HG03196 (cell line): Measurements from ENCODE around the gene NPTX1.

Experiments
- ATAC-seq: cut with Tn5 transposase; IDR thresholded peaks from one replicate; pipeline ENCODE4 v1.9.1; 2021; ENCODE audit not compliant: unreplicated experiment

Gene NPTX1

GRCh38 chr17:80446645-80447405, 29.6 kb downstream of the NPTX1 start:
- no peak for ATAC-seq

- no peak for ATAC-seq
Measured at GRCh38 chr17:80445726-80446110, 30.7 kb downstream of the NPTX1 start.

DNA sequence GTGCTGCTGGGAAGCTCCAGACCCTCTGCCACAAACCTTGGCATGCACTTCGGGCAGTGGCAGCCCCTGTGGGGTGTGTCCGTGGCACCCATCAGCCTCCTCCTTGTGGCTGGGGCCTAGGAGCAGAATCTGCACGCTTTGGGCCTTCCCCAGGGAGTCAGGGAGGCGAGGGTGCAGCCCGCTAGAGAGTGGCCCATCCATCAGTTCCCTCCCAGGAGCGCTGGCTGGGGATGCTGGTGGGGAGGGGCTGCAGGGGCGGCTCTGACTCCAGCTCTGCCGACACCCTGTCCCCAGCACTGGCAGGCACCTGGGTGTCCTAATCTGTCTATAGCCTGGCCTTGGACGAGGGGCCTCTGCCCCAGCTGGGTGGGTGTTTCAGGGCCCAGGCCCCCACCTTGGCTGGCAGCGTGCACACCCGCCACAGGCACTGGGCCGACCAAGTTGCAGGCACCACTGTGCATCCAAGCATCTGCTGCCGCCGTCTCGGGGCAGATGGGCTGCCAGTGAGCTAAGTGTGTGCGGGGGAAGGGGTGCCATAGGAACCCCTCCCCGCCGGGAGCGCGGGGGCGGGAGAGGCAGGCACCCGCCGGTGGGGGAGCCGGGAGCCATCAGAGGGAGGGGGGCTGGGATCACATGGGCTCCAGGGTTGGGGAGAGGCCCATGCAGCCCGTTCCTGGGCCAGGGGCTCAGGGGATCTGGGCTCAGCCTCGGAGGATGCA, 31.2 kb downstream of the NPTX1 start:
- ATAC-seq, result no peak

DNA sequence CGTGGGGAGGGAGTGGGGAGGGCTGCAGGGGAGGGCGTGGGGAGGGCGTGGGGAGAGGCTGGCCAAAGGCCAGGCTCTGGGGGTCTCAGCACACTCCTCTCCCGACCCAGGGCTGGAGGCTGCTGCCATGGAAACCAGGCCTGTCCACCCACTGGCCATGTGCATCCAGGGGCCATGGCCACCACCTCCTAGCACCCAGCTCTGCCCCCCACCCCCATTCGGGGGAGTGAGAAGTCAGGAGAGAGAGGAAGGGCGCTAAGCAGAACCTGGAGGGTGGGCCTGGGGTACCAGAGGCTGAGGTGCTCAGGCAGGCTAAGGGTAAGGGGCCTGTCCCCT, 31.8 kb downstream of the NPTX1 start:
- ATAC-seq, result no peak

- ATAC-seq, result no peak
Measured at GRCh38 chr17:80443916-80444643, 32.3 kb downstream of the NPTX1 start.

- no peak for ATAC-seq
Measured at GRCh38 chr17:80443498-80443897, 32.9 kb downstream of the NPTX1 start.

- ATAC-seq, result no peak
Measured at GRCh38 chr17:80442764-80443163, 33.6 kb downstream of the NPTX1 start.

- ATAC-seq, result no peak
Measured at GRCh38 chr17:80442323-80442659, 34.1 kb downstream of the NPTX1 start.

- no peak for ATAC-seq
Measured at GRCh38 chr17:80441598-80442322, 34.6 kb downstream of the NPTX1 start.

GRCh38 chr17:80441133-80441578, 35.3 kb downstream of the NPTX1 start:
- no peak for ATAC-seq

DNA sequence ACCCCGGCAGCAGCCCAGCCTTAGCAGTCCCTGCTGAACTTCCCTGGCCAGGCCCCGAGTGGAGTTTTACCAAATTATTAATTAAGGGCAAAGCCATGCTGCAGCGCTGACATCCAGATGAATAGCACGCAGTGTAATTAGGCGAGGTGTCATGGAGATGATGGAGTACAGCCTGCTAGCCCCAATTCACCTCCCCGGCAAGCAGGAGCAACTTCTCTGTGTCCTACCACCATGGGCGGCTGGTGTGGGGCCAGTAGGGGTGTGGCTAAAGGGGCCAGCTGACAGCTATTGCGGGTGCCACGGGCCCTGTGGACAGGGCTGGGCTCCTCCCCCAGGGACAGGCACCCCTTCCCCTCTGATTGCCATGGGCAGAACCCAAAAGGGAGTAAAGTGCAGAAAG, 36.9 kb downstream of the NPTX1 start:
- no peak for ATAC-seq

DNA sequence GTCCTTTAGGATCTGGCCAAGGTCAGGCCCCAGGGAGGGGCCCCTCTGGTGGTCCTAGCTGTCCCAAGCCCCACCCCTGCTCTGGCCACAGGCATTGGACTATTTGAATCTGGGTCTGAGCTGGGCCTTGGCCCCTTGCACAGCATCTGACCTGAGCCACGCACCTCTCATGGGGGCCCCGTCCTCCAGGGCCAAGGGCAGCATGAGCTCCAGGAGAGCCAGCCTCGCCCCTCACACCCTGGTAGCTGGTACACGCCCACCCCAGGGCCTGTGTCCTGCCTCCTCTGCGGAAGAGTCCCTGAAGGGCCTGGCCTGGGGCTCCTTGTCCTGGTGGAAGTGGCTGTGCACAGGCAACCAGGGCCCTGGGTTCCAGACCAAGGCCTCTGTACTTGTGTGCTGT, 37.6 kb downstream of the NPTX1 start:
- ATAC-seq, result no peak

GRCh38 chr17:80437532-80437931, 38.9 kb downstream of the NPTX1 start:
- no peak for ATAC-seq

GRCh38 chr17:80433916-80434666, 42.3 kb downstream of the NPTX1 start:
- no peak for ATAC-seq

- no peak for ATAC-seq
Measured at GRCh38 chr17:80432961-80433550, 43.4 kb downstream of the NPTX1 start.

DNA sequence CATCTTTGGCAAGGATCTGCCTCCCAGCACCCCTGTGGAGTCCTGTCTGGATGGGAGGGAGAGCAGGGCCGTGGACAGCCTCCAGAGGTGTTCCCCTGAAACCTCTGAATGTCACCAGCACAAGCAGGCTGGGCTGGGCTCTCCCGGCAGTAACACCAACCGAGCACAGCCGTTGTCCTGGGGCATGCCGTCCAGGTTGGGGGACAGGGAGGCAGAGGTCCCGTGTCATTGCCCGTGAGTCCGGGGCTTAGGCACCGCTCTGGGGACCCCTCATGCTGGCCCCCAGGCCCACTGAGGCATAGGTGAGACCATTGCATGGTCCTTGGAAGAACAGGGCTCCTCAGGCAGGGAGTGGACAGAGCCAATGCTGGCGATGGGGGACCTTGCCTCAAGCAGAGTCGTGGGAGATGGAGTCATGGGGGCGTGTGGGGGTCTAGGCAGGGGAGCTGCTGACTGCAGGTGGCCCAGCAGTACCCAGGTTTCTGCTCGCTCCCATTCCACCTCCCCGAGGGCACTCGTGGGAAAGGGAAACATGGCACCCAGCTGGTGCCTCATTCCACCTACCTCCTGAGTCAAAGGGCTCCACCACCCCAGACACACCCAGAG, 44.0 kb downstream of the NPTX1 start:
- ATAC-seq, result no peak

DNA sequence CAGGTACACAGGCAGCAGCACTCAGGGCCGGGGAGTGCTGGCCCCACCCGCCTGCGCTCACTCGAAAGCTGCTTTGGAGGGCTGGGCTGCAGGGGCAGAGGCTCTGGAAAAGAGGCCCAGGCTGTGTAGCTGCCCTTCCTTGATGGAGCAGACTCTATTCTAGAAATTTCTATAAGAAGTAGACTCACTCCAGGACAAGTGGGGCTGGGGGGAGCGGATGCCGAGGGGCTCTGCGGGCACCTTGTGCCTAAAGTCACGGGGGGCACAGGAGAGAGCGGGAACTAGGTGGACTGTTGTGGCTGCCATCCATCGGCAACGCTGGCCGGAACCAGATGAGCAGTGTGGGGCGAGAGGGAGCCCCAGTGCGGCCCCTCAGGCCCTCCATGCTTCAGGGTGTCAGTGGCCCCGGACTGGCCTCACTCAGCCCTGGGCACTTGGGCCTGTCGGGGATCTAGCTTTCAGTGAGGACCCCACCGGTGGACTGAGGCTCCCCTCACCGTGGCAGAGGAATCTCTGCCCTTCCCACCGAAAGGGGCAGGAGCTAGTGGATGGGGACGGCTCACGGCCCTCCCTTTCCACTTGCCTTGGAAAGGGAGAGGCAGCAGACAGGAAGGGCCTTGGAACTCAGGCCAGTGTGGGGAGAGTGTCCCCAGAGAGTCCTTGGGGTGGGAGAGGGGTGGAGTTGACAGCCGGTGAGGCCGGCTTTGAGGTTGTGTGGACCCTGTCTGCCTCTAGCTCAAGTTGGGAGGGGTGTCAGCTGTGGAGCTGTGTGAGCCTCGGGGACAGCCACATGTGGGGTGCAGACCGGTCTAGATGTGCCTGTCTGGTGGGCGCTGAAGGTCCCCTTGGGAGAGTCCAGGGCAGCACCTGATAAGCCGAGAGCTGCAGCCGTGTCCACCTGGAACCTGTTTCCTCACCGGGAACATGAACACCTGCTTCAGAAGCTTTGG, 44.9 kb downstream of the NPTX1 start:
- ATAC-seq, result no peak

DNA sequence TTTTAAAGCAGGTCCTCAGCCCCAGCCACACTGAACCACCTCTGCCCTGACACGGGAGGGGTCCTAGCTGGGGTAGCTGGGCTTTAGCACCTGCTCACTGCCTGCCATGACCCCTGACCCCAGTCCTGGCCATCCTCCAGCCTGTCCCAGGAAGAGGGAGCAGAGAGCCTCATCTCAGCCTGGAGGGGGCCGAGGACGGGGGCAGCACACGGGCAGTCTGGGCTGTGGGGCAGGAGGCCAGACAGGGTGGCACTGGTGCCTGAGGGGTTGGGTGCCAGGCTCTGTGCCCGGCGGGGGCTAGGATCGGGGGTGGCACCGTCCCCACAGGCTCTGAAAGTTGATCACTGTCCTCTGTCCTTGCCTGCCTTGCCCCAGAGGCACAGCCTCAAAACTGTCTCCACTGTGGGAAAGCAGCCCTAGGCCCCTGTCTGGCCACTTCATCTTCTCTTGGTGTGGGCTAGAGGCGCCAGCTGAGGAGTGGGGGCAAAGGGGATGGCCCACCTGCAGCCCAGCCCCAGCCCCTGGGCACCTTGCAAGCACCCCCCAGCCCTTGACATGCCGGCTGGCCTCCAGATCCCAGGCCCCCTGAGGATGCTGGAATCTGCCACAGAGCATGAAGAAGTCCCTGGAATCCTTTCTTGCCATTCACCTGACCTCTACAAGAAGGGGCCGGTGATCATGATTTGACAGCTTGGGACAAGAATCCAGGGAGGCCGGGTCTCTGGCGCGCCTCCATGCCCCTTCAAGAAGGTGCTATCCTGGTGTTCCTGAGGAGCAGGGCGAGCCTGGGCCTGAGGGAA, 45.8 kb downstream of the NPTX1 start:
- ATAC-seq, result no peak
